Measurements from ENCODE around the gene FNDC11. TPM values are rescaled to one million over a fixed set of nuclear protein-coding genes. Genes with fewer than 3 reads are reported as not detected.

The FNDC11 gene
- total RNA-seq, 6 experiments from 2014 or later = not detected

- WGBS (ENCODE audit: insufficient coverage, low coverage, low lambda C conversion rate, missing lambda C conversion rate) = 80% methylated on average over 1 of the region's 22 CpGs
- Histone ChIP-seq H3K4me3 (no peak overlapping the region), H3K9me3 (no peaks in the 10 kb centered on the region), H3K4me1 (no peaks in the 10 kb centered on the region), H3K36me3 (peaks cover 0 to 20% (median 8%) of the 10 kb centered on the region in 4 donors), H3K27ac (no peak overlapping the region), H3K27me3 (no peaks in the 10 kb centered on the region)
- intact Hi-C loops (cut with DNase I) = no loop called here
- no peak for TF ChIP-seq POLR2A (IDR thresholded peaks at IDR 0.05)
- TF ChIP-seq CTCF (IDR thresholded peaks at IDR 0.05) = no peak
- ATAC-seq (peak in 1 of 4 donors; percentile 2), DNase-seq (no peak)
Observed at GRCh38 chr20:63567136-63567385, 13.1 kb downstream of the FNDC11 start.

GRCh38 chr20:63567386-63568169 lies 13.6 kb downstream of the FNDC11 start:
- peak; percentile 20 to 64 (median 47) for ATAC-seq
- H3K9me3 ChIP-seq = no peaks in the 10 kb centered on the region
- H3K4me1 ChIP-seq = no peaks in the 10 kb centered on the region
- TF ChIP-seq CTCF (IDR thresholded peaks at IDR 0.05) = no peak
- TF ChIP-seq POLR2A (IDR thresholded peaks at IDR 0.05) = no peak
- no peak overlapping the region for H3K4me3 ChIP-seq
- H3K36me3 ChIP-seq = peaks cover 0 to 15% (median 6%) of the 10 kb centered on the region in 4 donors
- intact Hi-C loops (cut with DNase I) = no loop called here
- 63% methylated on average over 12 of the region's 37 CpGs for WGBS (ENCODE audit: insufficient coverage, low coverage, low lambda C conversion rate, missing lambda C conversion rate)
- DNase-seq = peak in 1 of 3 donors; percentile 60
- H3K27ac ChIP-seq = peak overlapping the region in 1 of 3 donors; percentile 29
- H3K27me3 ChIP-seq = no peaks in the 10 kb centered on the region

GRCh38 chr20:63568170-63568981 lies 14.4 kb downstream of the FNDC11 start:
- 65% methylated on average over 7 of the region's 43 CpGs for WGBS (ENCODE audit: insufficient coverage, low coverage, low lambda C conversion rate, missing lambda C conversion rate)
- DNase-seq = no peak
- Histone ChIP-seq H3K4me3 (no peak overlapping the region), H3K9me3 (no peaks in the 10 kb centered on the region), H3K4me1 (no peaks in the 10 kb centered on the region), H3K27me3 (no peaks in the 10 kb centered on the region), H3K27ac (no peak overlapping the region), H3K36me3 (peaks cover 0 to 10% (median 3%) of the 10 kb centered on the region in 4 donors)
- intact Hi-C loops (cut with DNase I) = no loop called here
- no peak for TF ChIP-seq CTCF (IDR thresholded peaks at IDR 0.05)
- no peak for TF ChIP-seq POLR2A (IDR thresholded peaks at IDR 0.05)
- peak in 1 of 4 donors; percentile 9 for ATAC-seq

- Histone ChIP-seq H3K4me1 (no peaks in the 10 kb centered on the region), H3K36me3 (peaks cover 0 to 10% (median 0%) of the 10 kb centered on the region in 4 donors), H3K9me3 (no peaks in the 10 kb centered on the region), H3K4me3 (no peak overlapping the region), H3K27me3 (no peaks in the 10 kb centered on the region), H3K27ac (no peak overlapping the region)
- 80% methylated on average over 1 of the region's 46 CpGs for WGBS (ENCODE audit: insufficient coverage, low coverage, low lambda C conversion rate, missing lambda C conversion rate)
- TF ChIP-seq POLR2A (IDR thresholded peaks at IDR 0.05) (no peak), CTCF (IDR thresholded peaks at IDR 0.05) (no peak)
- ATAC-seq = no peak
- DNase-seq = no peak
- intact Hi-C loops (cut with DNase I) = no loop called here
Observed at GRCh38 chr20:63568986-63569949, 15.3 kb downstream of the FNDC11 start.
